ENCODE measurements around the gene DAPK1.

GRCh38 chr9:87718231-87718630 lies 220.6 kb downstream of the DAPK1 start:
- TF ChIP-seq CTCF (IDR thresholded peaks at IDR 0.05; ENCODE audit: extremely low read depth in 1 of 2, insufficient read depth in 1 of 2, low read depth in 1 of 2, low read length in 2 of 2), result no peak
- TF ChIP-seq POLR2AphosphoS5 (IDR thresholded peaks at IDR 0.05; ENCODE audit: insufficient read depth, low read depth, low read length), result no peak
- no peak for TF ChIP-seq POLR2A (IDR thresholded peaks at IDR 0.05; ENCODE audit: low read depth, low read length)
- no peak for TF ChIP-seq EZH2 (IDR thresholded peaks at IDR 0.05; ENCODE audit: borderline replicate concordance, low read depth, low read length, severe bottlenecking)
- TF ChIP-seq MAX (IDR thresholded peaks at IDR 0.05; ENCODE audit: insufficient read depth, insufficient read length), result no peak
- no peak for TF ChIP-seq FOS (IDR thresholded peaks at IDR 0.05; ENCODE audit: borderline replicate concordance, insufficient read depth, low read length)
- no peak for TF ChIP-seq GATA2 (IDR thresholded peaks at IDR 0.05; ENCODE audit: insufficient read depth, insufficient read length, low read depth, low read length)
- TF ChIP-seq JUN (IDR thresholded peaks at IDR 0.05; ENCODE audit: borderline replicate concordance, insufficient read depth, insufficient read length, low read depth), result no peak
